K562 (cell line): ENCODE measurements around the gene ZNF362. TPM values are rescaled to one million over a fixed set of nuclear protein-coding genes. Genes with fewer than 3 reads are reported as not detected.

Experiments
- ATAC-seq: fragments of 200-7000 bp; cut with Tn5 transposase; 3 replicates; pipeline ENCODE4 v1.9.1; 2020; ENCODE audit warnings: moderate library complexity
- BruUV-seq: library from RNA; stranded (reverse); fragments of 400-500 nt; replicated peaks from 2 replicates; lab custom pipeline; 2021; lab: Mats Ljungman, UMichigan
- CTCF ChIA-PET: fragments of 300-600 bp; formaldehyde crosslinking; extraction: SDS; loops from one replicate; lab custom pipeline; 2021; ENCODE audit warnings: low intra/inter-chr PET ratio; lab: Yijun Ruan, JAX
- POLR2A ChIA-PET: fragments of 300-600, 350-650 bp; sonication (Branson Sonifier 250); formaldehyde crosslinking; extraction: SDS; loops from one replicate; lab custom pipeline; 2021; ENCODE audit warnings: antibody characterized with exemption, inconsistent platforms; lab: Yijun Ruan, JAX
- DNase-seq, 4 experiments: peaks; one replicate each; pipeline versions ENCODE4 v3.0.0 to v3.0.0-alpha.2; 2011 to 2018; ENCODE audit warnings: low spot score in 3 of 4, mixed read lengths in 3 of 4; ENCODE audit errors: extremely low read depth in 1 of 4
- FAIRE-seq: peaks from 2 replicates; lab custom pipeline; 2011; peaks lifted over from hg19 to GRCh38; lab: Jason Lieb, UNC
- H2AFZ ChIP-seq: 2 replicates; pipeline ENCODE4 v1.6.0; 2011; ENCODE audit warnings: low read depth, low read length, control low read depth, inconsistent platforms
- H3K27ac ChIP-seq: fragments of 200-600 bp; 3 replicates; pipeline ENCODE4 v1.8.0; 2011; ENCODE audit warnings: low read depth, mild to moderate bottlenecking, control low read depth, inconsistent platforms, low read length, moderate library complexity, mixed read lengths; ENCODE audit errors: extremely low read depth
- H3K27me3 ChIP-seq, 2 experiments: fragments of 300-600 bp in 1 of 2; 2 replicates in 1 of 2; 3 replicates in 1 of 2; pipeline versions ENCODE4 v1.6.0 to v1.8.0; 2011; ENCODE audit warnings: inconsistent platforms in 2 of 2, low read length in 2 of 2, mild to moderate bottlenecking in 1 of 2, mixed read lengths in 1 of 2, moderate library complexity in 1 of 2; ENCODE audit not compliant: control insufficient read depth in 2 of 2, insufficient read depth in 2 of 2
- H3K36me3 ChIP-seq: fragments of 300-600 bp; 3 replicates; pipeline ENCODE4 v1.8.0; 2011; ENCODE audit warnings: mild to moderate bottlenecking, low read length, inconsistent platforms; ENCODE audit not compliant: control insufficient read depth, insufficient read depth
- H3K4me1 ChIP-seq, 2 experiments: fragments of 200-600 bp in 1 of 2; replicated peaks in 1 of 2; 2 replicates in 1 of 2; 3 replicates in 1 of 2; pipeline versions ENCODE4 v1.5.1 to v1.8.0; 2011; ENCODE audit warnings: inconsistent platforms in 2 of 2, low read length in 2 of 2, mild to moderate bottlenecking in 1 of 2, mixed read lengths in 1 of 2, moderate library complexity in 1 of 2; ENCODE audit not compliant: control insufficient read depth in 2 of 2, insufficient read depth in 2 of 2
- H3K4me2 ChIP-seq: 2 replicates; pipeline ENCODE4 v1.6.1; 2011; ENCODE audit warnings: low read length, control low read depth, inconsistent platforms, mixed read lengths; ENCODE audit not compliant: insufficient read depth
- H3K4me3 ChIP-seq: fragments of 200-600 bp; sonication (generic), shearing (Covaris generic); 2 replicates; pipeline ENCODE4 v1.5.1; 2016; ENCODE audit warnings: control low read depth, inconsistent platforms
- H3K79me2 ChIP-seq: fragments of 200-600 bp; 3 replicates; pipeline ENCODE4 v1.8.0; 2011; ENCODE audit warnings: low read length, inconsistent platforms; ENCODE audit not compliant: control insufficient read depth, insufficient read depth
- H3K9ac ChIP-seq, 2 experiments: 2 replicates each; pipeline versions ENCODE4 v1.6.0 to v1.6.1; 2011; ENCODE audit warnings: low read depth in 2 of 2, low read length in 2 of 2, control low read depth in 1 of 2, inconsistent platforms in 1 of 2, mild to moderate bottlenecking in 1 of 2, mixed read lengths in 1 of 2; ENCODE audit not compliant: insufficient read depth in 1 of 2
- H3K9me1 ChIP-seq: one replicate; pipeline ENCODE4 v1.6.0; 2011; ENCODE audit warnings: inconsistent platforms, mild to moderate bottlenecking, low read length, moderate library complexity; ENCODE audit not compliant: control insufficient read depth, insufficient read depth
- H3K9me3 ChIP-seq: replicated peaks from 2 replicates; pipeline ENCODE4 v1.5.1; 2011; ENCODE audit warnings: low read depth, low read length, inconsistent platforms; ENCODE audit not compliant: control insufficient read depth, insufficient read depth
- H4K20me1 ChIP-seq: replicated peaks from 2 replicates; pipeline ENCODE4 v1.6.1; 2011; ENCODE audit warnings: low read length, inconsistent platforms, mixed read lengths; ENCODE audit not compliant: control insufficient read depth, insufficient read depth
- BMI1 ChIP-seq: fragments of 150-350 bp; IDR thresholded peaks from 2 replicates; pipeline ENCODE4 v1.6.1; 2014; ENCODE audit warnings: low read length
- NR4A1 ChIP-seq, 2 experiments: fragments of 250-450 bp in 1 of 2; fragments of 450-650 bp in 1 of 2; sonication (Bioruptor Pico) in 1 of 2; IDR thresholded peaks; 2 replicates each; pipeline versions ENCODE4 v1.4.0 to v1.6.1; 2016 to 2020; ENCODE audit warnings: mild to moderate bottlenecking in 2 of 2, missing compliant biosample characterization in 1 of 2, missing genetic modification characterization in 1 of 2, moderate library complexity in 1 of 2
- TAL1 ChIP-seq: fragments of 450-650 bp; IDR thresholded peaks from 2 replicates; pipeline ENCODE4 v1.6.1; 2016; ENCODE audit warnings: mild to moderate bottlenecking
- ZNF212 ChIP-seq: fragments of 450-650 bp; formaldehyde crosslinking; IDR thresholded peaks from 2 replicates; pipeline ENCODE4 v1.4.0; 2020; ENCODE audit warnings: mild to moderate bottlenecking
- ZNF830 ChIP-seq: fragments of 250-450 bp; sonication (Bioruptor Pico); IDR thresholded peaks from 2 replicates; pipeline ENCODE4 v1.5.0; 2021; ENCODE audit warnings: mild to moderate bottlenecking
- WGBS: fragments of 100-300 bp; shearing (Covaris generic); methylation state at CpG from one replicate; pipeline ENCODE4 v1.1.6; 2016; ENCODE audit warnings: low coverage, mixed read lengths; ENCODE audit not compliant: insufficient coverage; ENCODE audit errors: missing lambda C conversion rate; 5-methylcytosine and 5-hydroxymethylcytosine counted together
- in situ Hi-C: fragments of 300-500 bp; cut with MboI; formaldehyde crosslinking; loops from 4 replicates; pipeline ENCODE4 v1.15.0; 2018; ENCODE audit warnings: inconsistent platforms, mixed read lengths
- intact Hi-C: fragments of 100-400 bp; cut with micrococcal nuclease; formaldehyde crosslinking; loops from 2 replicates; pipeline ENCODE4 v1.14.2; 2022
- polyA plus RNA-seq, 8 experiments: library from polyadenylated mRNA; depleted of rRNA in 4 of 8; stranded (reverse) in 5 of 8; unstranded in 3 of 8; fragments of >200 nt; fragmentation: Nextera tagmentation in 2 of 8; fragmentation: Illumina TruSeq in 1 of 8; extraction: Ambion mirVana in 2 of 8; extraction: Trizol in 1 of 8; gene quantifications; 2 replicates each; pipeline versions ENCODE4 v1.2.1 to v1.2.3, GENCODE V29; 2011 to 2014; ENCODE audit warnings: inconsistent platforms in 1 of 8, missing spikeins in 1 of 8
- total RNA-seq, 7 experiments: library from RNA; depleted of rRNA in 6 of 7; stranded (reverse); fragments of >200 nt in 6 of 7; fragmentation: Illumina TruSeq in 2 of 7; extraction: Trizol in 2 of 7; gene quantifications; 2 replicates each; pipeline versions ENCODE4 v1.2.1 to v1.2.3, GENCODE V29; 2011 to 2021; ENCODE audit warnings: low replicate concordance in 1 of 7
- TF ChIP-seq, protein P1 (sequence below): sonication (generic); formaldehyde crosslinking; IDR thresholded peaks from 2 replicates; pipeline ENCODE4 v1.8.0; 2022; ENCODE audit warnings: mild to moderate bottlenecking, missing genetic modification reagents
- TF ChIP-seq, protein P2 (sequence below): fragments of 250-450 bp; sonication (Bioruptor Pico); IDR thresholded peaks from 2 replicates; pipeline ENCODE4 v1.8.0; 2022; ENCODE audit warnings: inconsistent platforms, mild to moderate bottlenecking, moderate library complexity, borderline replicate concordance

Gene ZNF362
- total and polyA plus RNA-seq, 9 of the 15 experiments (the other 6 are each of a cell fraction or from before 2014, with no cell fraction given) = 0.01 to 1.1 (median 0.35) TPM; not detected in 1

DNA sequence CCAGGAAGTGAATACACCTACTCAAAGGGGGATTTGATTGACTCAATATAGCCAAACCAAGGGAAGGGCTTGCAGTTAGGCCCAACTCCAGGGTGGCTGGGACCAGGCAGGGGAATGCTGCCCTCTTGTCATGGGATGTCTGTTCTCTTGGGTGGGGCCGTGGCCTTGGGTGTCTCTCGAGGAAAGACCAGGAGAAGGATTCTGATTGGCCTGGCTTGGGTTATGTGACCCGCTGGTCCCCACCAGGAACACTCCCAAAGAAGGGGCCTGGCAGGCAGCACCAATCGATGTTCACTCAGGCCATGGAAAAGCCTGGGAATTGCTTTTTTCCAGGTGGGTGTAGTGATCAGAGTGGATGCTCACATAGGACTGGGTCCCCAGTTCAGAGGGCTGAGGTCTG lies 10.1 kb upstream of the ZNF362 start:
- Histone ChIP-seq H4K20me1 (no peaks in the 10 kb centered on the region), H3K9me3 (no peaks in the 10 kb centered on the region), H2AFZ (no peak overlapping the region), H3K27me3 (peaks cover 13 to 45% of the 10 kb centered on the region in 2 experiments; a peak in 4 of 5 replicates), H3K27ac (no peak overlapping the region), H3K4me1 (no peaks in the 10 kb centered on the region), H3K79me2 (no peaks in the 10 kb centered on the region), H3K4me3 (no peak overlapping the region), H3K9ac (no peak overlapping the region), H3K4me2 (no peak overlapping the region), H3K36me3 (no peaks in the 10 kb centered on the region), H3K9me1 (no peaks in the 10 kb centered on the region)
- ATAC-seq (no peak), DNase-seq (no peak), FAIRE-seq (no peak)
- TF ChIP-seq ZNF830 (CRISPR knock-in tag) (no peak), ZNF212 (CRISPR knock-in tag) (no peak), TAL1 (no peak), NR4A1 (CRISPR knock-in tag; IDR thresholded peaks at IDR 0.05) (no peak), NR4A1 (tag; IDR thresholded peaks at IDR 0.05) (no peak), BMI1 (no peak)
- TF ChIP-seq, protein P1, sequence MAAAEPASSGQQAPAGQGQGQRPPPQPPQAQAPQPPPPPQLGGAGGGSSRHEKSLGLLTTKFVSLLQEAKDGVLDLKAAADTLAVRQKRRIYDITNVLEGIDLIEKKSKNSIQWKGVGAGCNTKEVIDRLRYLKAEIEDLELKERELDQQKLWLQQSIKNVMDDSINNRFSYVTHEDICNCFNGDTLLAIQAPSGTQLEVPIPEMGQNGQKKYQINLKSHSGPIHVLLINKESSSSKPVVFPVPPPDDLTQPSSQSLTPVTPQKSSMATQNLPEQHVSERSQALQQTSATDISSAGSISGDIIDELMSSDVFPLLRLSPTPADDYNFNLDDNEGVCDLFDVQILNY (CRISPR knock-in tag) = no peak
- TF ChIP-seq, protein P2, sequence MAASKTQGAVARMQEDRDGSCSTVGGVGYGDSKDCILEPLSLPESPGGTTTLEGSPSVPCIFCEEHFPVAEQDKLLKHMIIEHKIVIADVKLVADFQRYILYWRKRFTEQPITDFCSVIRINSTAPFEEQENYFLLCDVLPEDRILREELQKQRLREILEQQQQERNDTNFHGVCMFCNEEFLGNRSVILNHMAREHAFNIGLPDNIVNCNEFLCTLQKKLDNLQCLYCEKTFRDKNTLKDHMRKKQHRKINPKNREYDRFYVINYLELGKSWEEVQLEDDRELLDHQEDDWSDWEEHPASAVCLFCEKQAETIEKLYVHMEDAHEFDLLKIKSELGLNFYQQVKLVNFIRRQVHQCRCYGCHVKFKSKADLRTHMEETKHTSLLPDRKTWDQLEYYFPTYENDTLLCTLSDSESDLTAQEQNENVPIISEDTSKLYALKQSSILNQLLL = no peak
- 2% methylated on average over 4 of the region's 4 CpGs for WGBS
- intact Hi-C loops = no loop called here
- in situ Hi-C loops = no loop called here
- POLR2A ChIA-PET = no interaction called here
- CTCF ChIA-PET = no interaction called here
- BruUV-seq = no TSS peak
